GM23248 (cell line): ENCODE results near the gene GDAP2.

Experiments used
- EZH2 ChIP-seq: fragments of 200-600 bp; sonication (generic); IDR thresholded peaks from 2 replicates; pipeline ENCODE4 v1.6.1; 2018; ENCODE audit warnings: antibody characterized with exemption, mild to moderate bottlenecking; ENCODE audit not compliant: insufficient read depth, poor library complexity, severe bottlenecking
- EZH2phosphoT487 ChIP-seq: fragments of 200-600 bp; sonication (generic); IDR thresholded peaks from 2 replicates; pipeline ENCODE4 v1.6.1; 2018; ENCODE audit warnings: antibody characterized with exemption, moderate library complexity, mild to moderate bottlenecking, low read depth; ENCODE audit not compliant: insufficient read depth

- TF ChIP-seq EZH2phosphoT487 (no peak), EZH2 (no peak)
These were observed 23.0 kb upstream of the GDAP2 start for GRCh38 chr1:117952386-117952785.
